ENCODE data around the gene PRG2. TPM values are rescaled to one million over a fixed set of nuclear protein-coding genes. Genes with fewer than 3 reads are reported as not detected.

The PRG2 gene
- total and polyA plus RNA-seq, 2 of the 13 experiments (the other 11 are each of a cell fraction or from before 2014, with no cell fraction given), result not detected

DNA sequence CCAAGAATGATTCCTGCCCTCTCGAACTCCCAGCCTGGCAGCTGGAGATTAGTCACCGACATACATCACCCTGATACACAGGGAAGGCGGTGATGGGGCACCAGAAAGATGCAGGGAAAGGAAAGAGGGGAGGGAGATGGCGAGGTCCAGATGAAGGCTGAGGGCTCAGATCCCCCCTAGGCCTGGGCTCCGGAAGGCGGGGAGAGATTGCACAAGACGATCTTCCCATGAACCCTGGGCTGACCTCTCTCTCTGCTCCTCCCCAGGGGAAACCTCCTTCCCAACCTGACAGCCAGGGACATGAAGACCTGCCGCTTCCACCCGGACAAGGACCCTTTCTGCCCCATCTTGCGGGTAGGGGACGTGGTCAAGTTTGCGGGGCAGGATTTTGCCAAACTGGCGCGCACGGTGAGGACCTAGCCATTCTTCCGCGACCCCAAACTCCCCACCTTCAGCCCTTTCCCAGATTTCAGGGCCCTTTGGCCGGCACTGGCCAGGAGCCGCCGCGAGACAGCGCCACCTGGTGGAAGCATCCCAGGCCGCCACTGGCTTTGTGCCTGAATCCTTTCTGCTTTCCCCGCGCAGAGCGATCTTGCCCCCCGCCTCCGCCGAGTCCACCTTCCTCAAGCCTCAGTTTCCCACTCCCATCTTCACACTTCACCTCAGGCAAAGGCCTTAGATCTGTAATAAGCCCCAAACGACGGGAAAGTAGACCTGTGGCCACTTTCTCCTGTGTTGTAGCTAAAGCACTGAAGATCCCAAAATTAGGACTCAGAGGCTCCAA, 40.8 kb downstream of the PRG2 start (continued):
- TF ChIP-seq, protein P1, sequence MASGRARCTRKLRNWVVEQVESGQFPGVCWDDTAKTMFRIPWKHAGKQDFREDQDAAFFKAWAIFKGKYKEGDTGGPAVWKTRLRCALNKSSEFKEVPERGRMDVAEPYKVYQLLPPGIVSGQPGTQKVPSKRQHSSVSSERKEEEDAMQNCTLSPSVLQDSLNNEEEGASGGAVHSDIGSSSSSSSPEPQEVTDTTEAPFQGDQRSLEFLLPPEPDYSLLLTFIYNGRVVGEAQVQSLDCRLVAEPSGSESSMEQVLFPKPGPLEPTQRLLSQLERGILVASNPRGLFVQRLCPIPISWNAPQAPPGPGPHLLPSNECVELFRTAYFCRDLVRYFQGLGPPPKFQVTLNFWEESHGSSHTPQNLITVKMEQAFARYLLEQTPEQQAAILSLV (CRISPR knock-in tag; IDR thresholded peaks at IDR 0.05; ENCODE audit: borderline replicate concordance), result peak; percentile 64; the same call in 1 of the 2 replicates
- no peak for TF ChIP-seq ZNF382 (CRISPR knock-in tag; IDR thresholded peaks at IDR 0.05; ENCODE audit: borderline replicate concordance)
- TF ChIP-seq, protein P2, sequence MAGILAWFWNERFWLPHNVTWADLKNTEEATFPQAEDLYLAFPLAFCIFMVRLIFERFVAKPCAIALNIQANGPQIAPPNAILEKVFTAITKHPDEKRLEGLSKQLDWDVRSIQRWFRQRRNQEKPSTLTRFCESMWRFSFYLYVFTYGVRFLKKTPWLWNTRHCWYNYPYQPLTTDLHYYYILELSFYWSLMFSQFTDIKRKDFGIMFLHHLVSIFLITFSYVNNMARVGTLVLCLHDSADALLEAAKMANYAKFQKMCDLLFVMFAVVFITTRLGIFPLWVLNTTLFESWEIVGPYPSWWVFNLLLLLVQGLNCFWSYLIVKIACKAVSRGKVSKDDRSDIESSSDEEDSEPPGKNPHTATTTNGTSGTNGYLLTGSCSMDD (CRISPR knock-in tag; IDR thresholded peaks at IDR 0.05), result no peak
- TF ChIP-seq, protein P3, sequence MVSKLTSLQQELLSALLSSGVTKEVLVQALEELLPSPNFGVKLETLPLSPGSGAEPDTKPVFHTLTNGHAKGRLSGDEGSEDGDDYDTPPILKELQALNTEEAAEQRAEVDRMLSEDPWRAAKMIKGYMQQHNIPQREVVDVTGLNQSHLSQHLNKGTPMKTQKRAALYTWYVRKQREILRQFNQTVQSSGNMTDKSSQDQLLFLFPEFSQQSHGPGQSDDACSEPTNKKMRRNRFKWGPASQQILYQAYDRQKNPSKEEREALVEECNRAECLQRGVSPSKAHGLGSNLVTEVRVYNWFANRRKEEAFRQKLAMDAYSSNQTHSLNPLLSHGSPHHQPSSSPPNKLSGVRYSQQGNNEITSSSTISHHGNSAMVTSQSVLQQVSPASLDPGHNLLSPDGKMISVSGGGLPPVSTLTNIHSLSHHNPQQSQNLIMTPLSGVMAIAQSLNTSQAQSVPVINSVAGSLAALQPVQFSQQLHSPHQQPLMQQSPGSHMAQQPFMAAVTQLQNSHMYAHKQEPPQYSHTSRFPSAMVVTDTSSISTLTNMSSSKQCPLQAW (CRISPR knock-in tag; IDR thresholded peaks at IDR 0.05), result peak; percentile 44; the same call in 1 of the 2 replicates
- TF ChIP-seq AHR (CRISPR knock-in tag; IDR thresholded peaks at IDR 0.05), result no peak
- TF ChIP-seq KLF6 (CRISPR knock-in tag; IDR thresholded peaks at IDR 0.05), result no peak
- TF ChIP-seq, protein P4, sequence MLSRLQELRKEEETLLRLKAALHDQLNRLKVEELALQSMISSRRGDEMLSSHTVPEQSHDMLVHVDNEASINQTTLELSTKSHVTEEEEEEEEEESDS (CRISPR knock-in tag; IDR thresholded peaks at IDR 0.05; ENCODE audit: borderline replicate concordance), result no peak
- TF ChIP-seq, protein P5, sequence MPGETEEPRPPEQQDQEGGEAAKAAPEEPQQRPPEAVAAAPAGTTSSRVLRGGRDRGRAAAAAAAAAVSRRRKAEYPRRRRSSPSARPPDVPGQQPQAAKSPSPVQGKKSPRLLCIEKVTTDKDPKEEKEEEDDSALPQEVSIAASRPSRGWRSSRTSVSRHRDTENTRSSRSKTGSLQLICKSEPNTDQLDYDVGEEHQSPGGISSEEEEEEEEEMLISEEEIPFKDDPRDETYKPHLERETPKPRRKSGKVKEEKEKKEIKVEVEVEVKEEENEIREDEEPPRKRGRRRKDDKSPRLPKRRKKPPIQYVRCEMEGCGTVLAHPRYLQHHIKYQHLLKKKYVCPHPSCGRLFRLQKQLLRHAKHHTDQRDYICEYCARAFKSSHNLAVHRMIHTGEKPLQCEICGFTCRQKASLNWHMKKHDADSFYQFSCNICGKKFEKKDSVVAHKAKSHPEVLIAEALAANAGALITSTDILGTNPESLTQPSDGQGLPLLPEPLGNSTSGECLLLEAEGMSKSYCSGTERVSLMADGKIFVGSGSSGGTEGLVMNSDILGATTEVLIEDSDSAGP (CRISPR knock-in tag; IDR thresholded peaks at IDR 0.05; ENCODE audit: borderline replicate concordance), result peak; percentile 55; the same call in 1 of the 2 replicates
- TF ChIP-seq ZNF232 (CRISPR knock-in tag; IDR thresholded peaks at IDR 0.05; ENCODE audit: borderline replicate concordance), result no peak
- TF ChIP-seq ZBTB7B (CRISPR knock-in tag; IDR thresholded peaks at IDR 0.05), result 0 out of 2 replicates have a peak, but pooled peaks have one; percentile 29
- TF ChIP-seq, protein P6, sequence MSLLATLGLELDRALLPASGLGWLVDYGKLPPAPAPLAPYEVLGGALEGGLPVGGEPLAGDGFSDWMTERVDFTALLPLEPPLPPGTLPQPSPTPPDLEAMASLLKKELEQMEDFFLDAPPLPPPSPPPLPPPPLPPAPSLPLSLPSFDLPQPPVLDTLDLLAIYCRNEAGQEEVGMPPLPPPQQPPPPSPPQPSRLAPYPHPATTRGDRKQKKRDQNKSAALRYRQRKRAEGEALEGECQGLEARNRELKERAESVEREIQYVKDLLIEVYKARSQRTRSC (CRISPR knock-in tag; IDR thresholded peaks at IDR 0.05; ENCODE audit: low read depth), result no peak
